B cell (primary cell): ENCODE measurements around the gene CUZD1.

Experiments
- EZH2 ChIP-seq: IDR thresholded peaks from 2 replicates; pipeline ENCODE4 v1.6.1; 2012; ENCODE audit warnings: borderline replicate concordance, low read depth, mild to moderate bottlenecking, moderate library complexity, low read length; ENCODE audit not compliant: insufficient read depth, poor library complexity, severe bottlenecking
- TF ChIP-seq, protein P1 (sequence below): fragments of 200-600 bp; IDR thresholded peaks from one replicate; pipeline ENCODE4 v1.8.0; 2022; ENCODE audit warnings: antibody characterized with exemption, mild to moderate bottlenecking

GRCh38 chr10:122838880-122839279 lies 6.8 kb downstream of the CUZD1 start:
- TF ChIP-seq, protein P1, sequence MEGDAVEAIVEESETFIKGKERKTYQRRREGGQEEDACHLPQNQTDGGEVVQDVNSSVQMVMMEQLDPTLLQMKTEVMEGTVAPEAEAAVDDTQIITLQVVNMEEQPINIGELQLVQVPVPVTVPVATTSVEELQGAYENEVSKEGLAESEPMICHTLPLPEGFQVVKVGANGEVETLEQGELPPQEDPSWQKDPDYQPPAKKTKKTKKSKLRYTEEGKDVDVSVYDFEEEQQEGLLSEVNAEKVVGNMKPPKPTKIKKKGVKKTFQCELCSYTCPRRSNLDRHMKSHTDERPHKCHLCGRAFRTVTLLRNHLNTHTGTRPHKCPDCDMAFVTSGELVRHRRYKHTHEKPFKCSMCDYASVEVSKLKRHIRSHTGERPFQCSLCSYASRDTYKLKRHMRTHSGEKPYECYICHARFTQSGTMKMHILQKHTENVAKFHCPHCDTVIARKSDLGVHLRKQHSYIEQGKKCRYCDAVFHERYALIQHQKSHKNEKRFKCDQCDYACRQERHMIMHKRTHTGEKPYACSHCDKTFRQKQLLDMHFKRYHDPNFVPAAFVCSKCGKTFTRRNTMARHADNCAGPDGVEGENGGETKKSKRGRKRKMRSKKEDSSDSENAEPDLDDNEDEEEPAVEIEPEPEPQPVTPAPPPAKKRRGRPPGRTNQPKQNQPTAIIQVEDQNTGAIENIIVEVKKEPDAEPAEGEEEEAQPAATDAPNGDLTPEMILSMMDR: no peak
- TF ChIP-seq EZH2: no peak
